DMS114 treated with DMSO at 0.1 percent for 48 hours (cell line): ENCODE results near the gene ACACA.

Source experiments
- DNase-seq: peaks from one replicate; lab custom pipeline; 2025; ENCODE audit not compliant: unreplicated experiment; lab: John Stamatoyannopoulos, UW

ACACA gene

DNA sequence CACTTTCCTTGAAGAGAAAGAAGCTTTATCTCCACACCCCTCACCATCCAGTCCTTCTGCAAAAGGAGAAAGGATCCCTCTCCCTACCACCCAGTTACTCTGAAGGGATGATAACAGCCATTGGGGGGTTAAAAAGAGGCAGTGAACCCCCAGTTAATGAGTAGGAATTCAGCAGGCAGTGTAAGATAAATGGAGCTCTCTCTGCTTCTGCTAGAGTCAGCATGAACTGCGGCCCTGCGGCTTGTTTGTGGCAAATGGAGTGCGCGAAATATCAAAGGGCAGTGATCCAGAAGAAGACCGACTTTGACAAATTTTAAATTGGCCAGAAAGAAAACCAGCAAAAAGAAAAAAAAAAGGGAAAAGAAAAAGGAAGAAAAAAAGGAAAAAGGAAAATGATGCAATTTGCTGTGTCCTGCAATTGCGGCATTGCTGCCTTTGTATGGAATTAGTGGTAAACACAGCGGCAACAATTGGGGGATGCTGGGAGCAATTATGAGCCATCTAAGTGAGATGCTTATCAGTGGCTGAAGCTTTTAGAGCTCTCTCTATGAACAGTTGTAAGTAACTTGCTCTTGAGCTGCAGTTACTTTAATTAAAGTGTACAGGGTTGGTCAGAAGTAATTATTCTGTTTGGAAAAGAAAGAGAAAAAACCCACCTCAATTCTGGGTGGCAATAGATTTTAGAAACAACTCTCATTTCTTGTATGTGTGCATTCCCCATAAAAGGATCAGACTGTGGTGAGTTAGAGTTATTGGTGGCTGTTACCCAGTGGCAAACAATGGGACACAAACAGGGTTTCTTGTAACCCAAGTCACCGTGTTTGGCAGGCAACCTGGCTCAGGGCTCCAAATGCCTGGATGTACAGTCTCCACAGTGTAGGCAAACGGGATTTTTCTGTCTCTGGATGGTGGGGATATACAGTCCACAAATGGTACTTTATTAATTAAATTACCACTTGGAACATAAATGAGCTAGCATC lies 296.6 kb downstream of the ACACA start:
- DNase-seq, result no peak

DNA sequence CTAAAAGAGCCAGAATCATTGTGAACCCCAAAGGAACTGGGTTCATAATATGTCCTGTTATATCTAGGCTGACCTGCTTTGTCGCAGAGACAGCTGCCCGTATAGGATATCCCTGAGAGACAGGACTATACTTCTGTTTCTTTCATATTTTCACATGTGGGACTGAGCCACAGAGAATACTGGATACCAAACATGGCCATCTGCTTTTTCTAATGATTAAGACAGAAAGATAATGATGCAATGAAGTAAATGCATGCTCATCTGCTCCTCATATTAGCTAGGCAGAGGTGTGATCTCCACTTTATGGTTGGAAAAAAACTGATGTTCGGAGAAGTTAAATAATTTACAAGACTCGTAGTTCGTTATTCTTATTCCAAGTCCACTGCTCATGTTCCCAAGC lies 297.5 kb downstream of the ACACA start:
- no peak for DNase-seq

GRCh38 chr17:37107406-37108083 lies 299.1 kb downstream of the ACACA start:
- DNase-seq, result no peak

DNA sequence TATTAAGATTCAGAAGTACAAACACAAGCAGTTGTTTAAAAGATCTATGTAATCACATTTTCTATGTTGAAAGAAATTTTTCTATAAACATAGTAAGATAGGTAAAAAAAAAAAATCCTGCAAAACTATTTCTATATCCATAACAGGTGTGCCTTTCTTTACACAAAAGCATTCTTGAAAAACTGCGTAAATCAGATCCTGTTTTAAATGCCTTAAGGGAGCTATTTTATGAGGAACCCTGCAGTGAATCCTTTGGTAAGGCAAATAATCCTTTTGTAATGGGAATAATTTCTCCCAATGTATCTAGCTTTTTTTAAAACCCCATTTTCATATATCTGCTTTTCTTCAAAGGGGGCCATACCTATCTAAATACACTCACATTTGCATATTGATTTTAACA lies 300.6 kb downstream of the ACACA start:
- no peak for DNase-seq

DNA sequence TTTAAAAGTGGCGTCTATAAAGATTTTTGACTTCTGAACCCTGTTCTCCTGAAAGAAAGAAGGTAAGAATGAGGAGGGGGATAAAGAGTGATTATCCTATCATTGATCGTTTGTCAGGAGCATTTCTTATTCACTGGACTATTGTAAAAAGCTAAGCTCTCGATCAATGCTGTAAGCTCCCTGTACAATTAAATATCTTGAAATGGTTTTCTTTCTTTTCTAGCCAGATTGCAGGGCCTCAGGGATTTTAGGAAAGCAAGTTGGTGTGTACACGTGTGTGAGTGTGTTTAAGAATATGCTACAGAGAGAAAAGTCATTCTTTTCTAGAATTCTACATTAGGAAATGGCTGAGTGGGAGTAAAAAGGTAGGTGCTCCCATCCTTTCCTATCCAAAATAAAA lies 303.4 kb downstream of the ACACA start:
- DNase-seq, result no peak

DNA sequence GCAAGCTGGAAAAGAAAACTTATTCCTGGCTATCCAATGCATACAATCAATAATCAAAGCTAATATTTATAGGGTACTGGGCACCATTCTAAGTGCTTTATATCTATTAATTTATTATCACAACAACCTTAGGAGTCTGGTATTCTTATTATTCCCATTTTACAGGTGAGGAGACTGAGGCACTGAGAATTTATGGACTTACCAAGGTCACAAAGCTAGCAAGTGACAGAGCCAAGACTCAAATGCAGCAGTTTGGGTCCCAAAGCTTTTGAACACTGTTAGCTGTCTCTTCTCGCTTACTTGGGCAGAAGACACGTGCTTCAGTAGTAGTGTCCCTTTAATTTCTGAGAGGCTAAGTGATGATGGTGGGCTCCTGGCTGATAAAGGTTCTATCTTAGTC lies 305.3 kb downstream of the ACACA start:
- no peak for DNase-seq

GRCh38 chr17:37100231-37100630 lies 306.4 kb downstream of the ACACA start:
- DNase-seq, result no peak

DNA sequence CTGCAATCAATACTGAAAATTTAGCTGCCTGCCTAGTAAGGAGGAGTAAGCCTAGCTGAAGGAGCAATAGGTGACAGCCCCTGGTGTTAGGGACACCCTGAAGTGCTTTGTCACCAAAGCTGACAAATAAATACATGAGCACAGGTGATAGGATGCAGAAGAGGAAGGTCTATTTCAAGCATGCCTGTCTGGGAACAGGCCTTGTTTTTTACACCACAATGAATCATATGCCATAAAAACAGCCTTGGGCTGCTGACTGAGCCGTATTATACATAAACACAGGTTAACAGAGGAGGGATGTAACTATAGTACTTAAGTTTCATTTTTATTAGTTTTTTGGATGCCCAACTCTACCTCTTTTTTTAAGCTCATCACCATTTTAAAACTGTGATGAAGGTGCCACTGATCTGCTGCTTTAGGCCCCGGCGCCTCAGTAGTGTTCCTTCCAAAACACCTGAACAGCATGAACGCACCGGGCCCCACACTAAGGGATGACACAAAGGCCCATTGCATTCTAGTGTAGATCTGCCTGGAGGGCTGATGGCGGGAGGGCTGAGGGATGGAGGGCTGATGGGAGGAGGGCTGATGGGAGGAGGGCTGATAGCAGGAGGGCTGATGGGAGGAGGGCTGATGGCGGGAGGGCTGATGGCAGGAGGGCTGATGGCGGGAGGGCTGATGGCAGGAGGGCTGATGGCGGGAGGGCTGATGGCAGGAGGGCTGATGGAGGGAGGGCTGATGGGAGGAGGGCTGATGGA lies 307.5 kb downstream of the ACACA start:
- DNase-seq, result no peak

DNA sequence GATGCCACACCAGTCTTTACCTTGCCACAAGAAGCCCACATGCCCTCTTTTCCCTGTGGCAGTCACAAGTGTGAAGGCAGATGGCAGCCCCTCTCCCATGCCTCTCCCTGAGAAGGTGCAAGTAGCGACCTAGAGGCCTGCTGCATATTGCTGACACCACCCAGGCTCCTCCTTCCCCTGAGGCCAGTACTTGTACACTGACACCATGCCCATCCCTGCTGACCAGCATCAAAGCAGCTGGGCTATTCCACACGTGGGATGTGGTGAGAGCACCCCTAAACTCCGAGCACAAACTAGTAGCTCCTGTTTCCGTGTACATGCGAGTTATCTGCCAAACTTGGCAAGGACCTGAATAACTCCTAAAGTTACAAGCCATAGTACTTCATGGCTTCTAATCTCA lies 308.5 kb downstream of the ACACA start:
- DNase-seq, result no peak

DNA sequence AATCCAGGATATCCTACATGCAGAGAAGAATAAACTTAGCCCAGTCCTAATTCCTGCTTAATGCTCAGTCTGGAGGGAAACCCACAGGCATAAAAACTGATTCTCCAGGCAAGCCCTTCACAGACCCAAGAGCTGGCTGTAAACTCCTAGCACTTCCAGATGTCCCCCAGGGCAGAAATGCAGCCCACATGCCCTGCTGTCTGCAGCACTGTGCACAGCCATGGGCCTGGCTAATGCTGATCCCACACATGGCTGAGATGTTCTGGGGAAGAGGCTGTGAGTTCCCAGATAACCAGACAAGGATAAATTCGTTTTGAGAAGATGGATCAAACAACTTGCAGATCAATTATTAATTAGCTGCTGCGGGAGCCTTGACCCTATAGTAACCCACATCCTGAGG lies 309.5 kb downstream of the ACACA start:
- no peak for DNase-seq

GRCh38 chr17:37096071-37096470 lies 310.6 kb downstream of the ACACA start:
- no peak for DNase-seq

GRCh38 chr17:37094391-37094790 lies 312.2 kb downstream of the ACACA start:
- no peak for DNase-seq

- DNase-seq, result no peak
These were observed 313.9 kb downstream of the ACACA start for GRCh38 chr17:37092701-37093100.

DNA sequence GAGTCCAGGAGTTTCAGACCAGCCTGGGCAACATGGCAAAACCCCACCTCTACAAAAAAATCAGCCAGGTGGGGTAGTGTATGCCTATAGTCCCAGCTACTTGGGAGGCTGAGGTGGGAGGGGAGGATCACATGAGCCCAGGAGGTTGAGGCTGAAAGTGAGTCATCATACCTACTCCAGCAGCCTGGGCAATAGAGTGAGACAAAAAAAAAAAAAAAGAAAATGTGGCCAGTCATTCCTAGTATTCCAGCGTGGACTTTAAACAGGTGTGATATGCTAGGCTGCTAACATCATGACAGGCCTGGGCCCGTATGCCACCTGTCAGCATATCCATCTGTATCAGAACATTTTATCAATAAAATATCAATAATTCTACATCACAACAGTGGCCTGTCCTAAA lies 314.6 kb downstream of the ACACA start:
- DNase-seq, result no peak

DNA sequence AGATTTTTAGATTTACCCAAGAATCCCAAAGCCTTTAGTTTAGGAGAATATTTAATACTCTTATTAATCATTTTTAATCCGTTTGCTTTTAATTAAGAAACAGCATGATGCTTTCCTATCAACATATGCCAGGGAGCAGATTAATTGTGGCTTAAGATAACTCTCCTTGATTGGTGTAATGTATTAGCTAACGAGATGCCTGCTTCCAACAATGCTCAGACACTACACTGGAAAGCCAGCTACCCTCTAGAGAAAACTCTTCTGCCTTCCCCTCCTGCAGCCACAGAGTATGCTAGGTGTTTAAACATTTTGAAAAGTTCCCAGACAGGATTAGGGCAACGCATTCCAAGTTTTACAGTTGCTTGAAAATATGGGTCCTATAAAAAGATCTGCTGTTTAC lies 315.7 kb downstream of the ACACA start:
- no peak for DNase-seq

DNA sequence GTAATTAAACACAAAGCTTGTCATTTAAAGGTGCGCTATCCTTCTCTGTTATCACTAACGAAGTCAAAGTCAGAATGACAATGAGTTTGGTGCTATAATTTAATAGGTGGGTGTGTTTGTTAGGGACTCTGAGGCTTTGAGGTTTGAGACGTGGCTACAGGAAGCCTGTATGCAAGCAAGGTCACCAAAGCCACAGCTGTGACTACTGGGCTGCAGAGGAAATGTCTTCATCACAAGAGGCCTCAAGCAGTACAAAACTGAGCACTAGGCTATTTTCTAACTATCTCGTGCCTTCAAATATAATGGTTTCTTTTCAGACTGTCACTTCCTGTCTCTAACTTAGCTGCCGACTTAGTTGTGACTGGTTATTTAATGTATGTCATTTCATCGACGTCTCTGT lies 316.7 kb downstream of the ACACA start:
- DNase-seq, result no peak

- no peak for DNase-seq
These were observed 317.7 kb downstream of the ACACA start for GRCh38 chr17:37088913-37089312.

DNA sequence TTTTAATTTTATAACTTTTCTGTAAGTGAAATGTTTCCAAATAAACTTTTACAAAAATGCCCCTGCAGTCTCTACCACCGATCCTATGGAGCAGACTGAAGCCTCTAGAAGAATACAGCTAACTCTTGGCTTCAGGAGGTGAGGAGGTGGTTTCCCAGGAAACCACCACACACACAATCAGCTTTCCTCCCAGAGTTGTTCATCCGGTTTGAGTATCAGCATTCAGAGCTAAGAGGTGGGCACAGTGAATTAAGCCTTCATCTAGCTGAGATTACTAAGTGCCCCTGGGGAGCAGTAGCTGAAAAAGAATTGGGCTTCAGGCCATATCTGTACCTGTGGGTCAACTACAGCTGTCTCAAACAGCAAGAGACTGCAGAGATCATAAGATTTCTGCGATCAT lies 318.2 kb downstream of the ACACA start:
- no peak for DNase-seq

DNA sequence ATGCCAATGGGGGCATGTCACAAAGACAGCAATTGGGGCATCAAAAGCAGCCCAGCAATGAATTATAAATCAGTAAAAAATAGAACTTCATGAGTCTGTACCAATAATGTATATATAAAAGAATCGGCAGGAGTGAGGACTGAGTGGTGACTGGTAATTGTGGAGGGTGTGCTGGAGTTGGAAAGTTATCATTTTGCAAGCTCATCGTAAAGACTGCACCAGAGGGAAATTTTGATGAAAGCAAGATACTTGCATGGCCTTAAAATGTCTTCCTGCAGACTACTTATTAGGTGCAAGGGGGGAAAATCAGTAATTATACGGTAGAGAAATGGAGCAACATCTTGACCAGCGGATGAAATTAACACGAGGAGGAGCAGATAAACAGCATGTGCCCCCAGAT lies 319.0 kb downstream of the ACACA start:
- DNase-seq, result no peak

- DNase-seq, result no peak
These were observed 319.7 kb downstream of the ACACA start for GRCh38 chr17:37086948-37087347.

GRCh38 chr17:37086334-37086733 lies 320.3 kb downstream of the ACACA start:
- no peak for DNase-seq

DNA sequence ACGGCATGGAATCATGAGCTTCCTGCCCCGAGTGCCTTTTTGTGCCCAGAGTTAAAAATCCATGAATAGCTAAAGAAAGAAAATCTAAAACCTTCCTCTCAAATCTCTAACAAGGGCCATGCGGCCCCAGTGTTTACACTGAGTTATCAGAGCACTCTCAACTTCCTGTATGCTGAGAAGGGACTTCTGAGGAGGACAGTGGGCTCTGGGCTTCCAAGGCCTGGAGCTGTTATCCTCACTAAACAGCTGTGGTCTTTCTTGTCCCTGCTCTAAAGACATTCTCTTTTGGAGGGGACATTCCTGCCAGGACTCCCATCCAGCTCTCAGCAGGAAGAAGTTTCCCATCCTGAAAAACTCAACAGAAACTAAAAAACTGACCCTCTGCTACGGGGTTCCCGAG lies 322.3 kb downstream of the ACACA start:
- DNase-seq, result no peak
